Ishikawa (cell line): ENCODE measurements around the gene CHI3L2.

Experiments
- EP300 ChIP-seq: IDR thresholded peaks from 2 replicates; pipeline ENCODE4 v1.6.1; 2012; ENCODE audit warnings: borderline replicate concordance
- REST ChIP-seq: IDR thresholded peaks from 2 replicates; pipeline ENCODE4 v1.6.1; 2012; ENCODE audit warnings: low read depth, mild to moderate bottlenecking

- TF ChIP-seq REST (no peak), EP300 (no peak)
These were observed 14.1 kb upstream of the CHI3L2 start for GRCh38 chr1:111213412-111213811.
